HG03108 (cell line): ENCODE results near the gene DOCK11.
"Not testable (repeated sequence)": the region's sequence is repeated elsewhere in the genome, so short reads cannot be mapped to it uniquely, and the experiment has no call there.

Source experiments
- ATAC-seq: cut with Tn5 transposase; IDR thresholded peaks from one replicate; pipeline ENCODE4 v1.9.1; 2021; ENCODE audit warnings: moderate library complexity; ENCODE audit not compliant: unreplicated experiment

The DOCK11 gene

GRCh38 chrX:118495061-118495921 is at the start of gene DOCK11:
TSS of gene DOCK11 (plus strand) at chrX:118495815. CDS start at chrX:118495972, 157 bp downstream.
- peak; percentile 57 for ATAC-seq

GRCh38 chrX:118448273-118448783 is 47.3 kb upstream of the DOCK11 start:
- ATAC-seq: no peak

- no peak for ATAC-seq
These were observed 40.6 kb upstream of the DOCK11 start for GRCh38 chrX:118455013-118455412.

GRCh38 chrX:118459494-118459893 is 36.1 kb upstream of the DOCK11 start:
- no peak for ATAC-seq

- ATAC-seq: no peak
These were observed 31.1 kb upstream of the DOCK11 start for GRCh38 chrX:118464501-118464900.

GRCh38 chrX:118468122-118468521 is 27.5 kb upstream of the DOCK11 start:
- no peak for ATAC-seq

- not testable (repeated sequence) for ATAC-seq
These were observed 24.8 kb upstream of the DOCK11 start for GRCh38 chrX:118470721-118471347.

- ATAC-seq: no peak
These were observed 21.0 kb upstream of the DOCK11 start for GRCh38 chrX:118474586-118474985.

GRCh38 chrX:118475903-118476302 is 19.7 kb upstream of the DOCK11 start:
- no peak for ATAC-seq

GRCh38 chrX:118480172-118480571 is 15.4 kb upstream of the DOCK11 start:
- ATAC-seq: no peak

- ATAC-seq: not testable (repeated sequence)
These were observed 13.2 kb upstream of the DOCK11 start for GRCh38 chrX:118482384-118482783.

- no peak for ATAC-seq
These were observed 11.3 kb upstream of the DOCK11 start for GRCh38 chrX:118484216-118484903.

GRCh38 chrX:118486693-118487092 is 8.9 kb upstream of the DOCK11 start:
- ATAC-seq: not testable (repeated sequence)

GRCh38 chrX:118493016-118493415 is 2.6 kb upstream of the DOCK11 start:
- ATAC-seq: no peak

- no peak for ATAC-seq
These were observed 1.8 kb upstream of the DOCK11 start for GRCh38 chrX:118493653-118494297.

GRCh38 chrX:118495958-118496762 is 545 bp downstream of the DOCK11 start:
- ATAC-seq: peak; percentile 54

- ATAC-seq: peak; percentile 6
These were observed 1.1 kb downstream of the DOCK11 start for GRCh38 chrX:118496763-118497079.

GRCh38 chrX:118497180-118497818 is 1.7 kb downstream of the DOCK11 start:
- ATAC-seq: no peak

GRCh38 chrX:118498351-118498750 is 2.7 kb downstream of the DOCK11 start:
- no peak for ATAC-seq

GRCh38 chrX:118498755-118499154 is 3.1 kb downstream of the DOCK11 start:
- ATAC-seq: no peak
